SJSA1 (cell line): ENCODE results near the gene FRMD3. TPM values are rescaled to one million over a fixed set of nuclear protein-coding genes. Genes with fewer than 3 reads are reported as not detected.

Experiments
- DNase-seq, 2 experiments: peaks; one replicate each; pipeline ENCODE4 v3.0.0-alpha.2; 2015 to 2020; ENCODE audit warnings: low spot score in 2 of 2, low read depth in 1 of 2
- H3K27ac ChIP-seq: fragments of 250-450 bp; sonication (Bioruptor Pico); 2 replicates; pipeline ENCODE4 v1.5.1; 2020; ENCODE audit warnings: mild to moderate bottlenecking, moderate library complexity
- H3K27me3 ChIP-seq: fragments of 250-450 bp; sonication (Bioruptor Pico); replicated peaks from 2 replicates; pipeline ENCODE4 v1.5.1; 2020; ENCODE audit warnings: mild to moderate bottlenecking, moderate library complexity
- H3K36me3 ChIP-seq: fragments of 250-450 bp; sonication (Bioruptor Pico); 2 replicates; pipeline ENCODE4 v1.5.1; 2020; ENCODE audit warnings: mild to moderate bottlenecking
- H3K4me1 ChIP-seq: fragments of 250-450 bp; sonication (Bioruptor Pico); replicated peaks from 2 replicates; pipeline ENCODE4 v1.6.1; 2021; ENCODE audit warnings: mild to moderate bottlenecking
- H3K4me3 ChIP-seq: fragments of 250-450 bp; sonication (Bioruptor Pico); 2 replicates; pipeline ENCODE4 v1.5.1; 2020; ENCODE audit warnings: mild to moderate bottlenecking
- H3K9me3 ChIP-seq: fragments of 250-450 bp; sonication (Bioruptor Pico); replicated peaks from 2 replicates; pipeline ENCODE4 v1.5.1; 2020; ENCODE audit warnings: mild to moderate bottlenecking
- total RNA-seq: library from RNA; depleted of rRNA; stranded (reverse); fragments of >200 nt; shearing (Covaris generic); gene quantifications from 2 replicates; pipeline ENCODE4 v1.2.3, GENCODE V29; 2014

FRMD3 gene
- total RNA-seq, 1 experiment from 2014 or later: 15.5 TPM

DNA sequence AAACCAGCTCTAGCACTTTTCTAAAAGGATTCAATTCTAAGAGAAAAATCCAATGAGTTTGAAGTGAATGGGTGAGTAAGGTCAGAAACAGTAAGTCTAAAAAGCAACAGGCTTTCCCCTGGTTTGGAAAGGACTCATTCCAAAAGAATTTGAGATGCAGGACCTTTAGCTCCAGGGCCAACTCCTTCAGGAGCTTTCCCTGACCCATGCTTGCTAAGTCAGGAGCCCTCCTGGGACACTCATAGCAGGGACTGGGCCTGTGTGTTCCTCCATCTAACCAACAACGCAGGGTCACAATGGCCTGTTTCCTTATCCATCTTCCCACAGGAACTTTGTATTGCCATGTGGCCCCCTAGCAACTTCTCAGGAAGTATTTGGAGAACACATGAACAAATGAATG lies 198.8 kb downstream of the FRMD3 start:
- no peaks in the 10 kb centered on the region for H3K9me3 ChIP-seq
- DNase-seq: no peak
- no peak overlapping the region for H3K4me3 ChIP-seq
- H3K36me3 ChIP-seq: peaks cover 14% of the 10 kb centered on the region
- no peaks in the 10 kb centered on the region for H3K27me3 ChIP-seq
- H3K4me1 ChIP-seq: no peaks in the 10 kb centered on the region; the same call in none of the 2 replicates
- no peak overlapping the region for H3K27ac ChIP-seq

DNA sequence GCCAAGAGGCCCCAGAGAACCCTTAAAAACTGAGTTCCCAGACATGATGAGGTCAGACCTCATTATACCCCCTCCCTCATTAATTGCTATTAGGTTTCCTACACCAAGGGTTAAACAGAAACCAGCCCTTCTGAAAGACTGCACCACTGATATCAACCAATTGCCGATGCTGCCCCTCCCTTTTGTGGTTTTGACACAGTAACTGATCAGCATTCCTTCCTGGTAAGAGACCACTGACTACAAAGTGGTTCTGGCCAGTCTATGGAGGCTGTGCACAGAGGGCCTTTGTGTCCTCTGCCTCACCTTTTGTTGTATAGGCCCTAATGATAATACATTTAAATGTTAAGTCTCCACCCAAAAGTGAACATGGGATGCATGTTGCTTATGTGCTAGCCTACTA lies 201.5 kb downstream of the FRMD3 start:
- Histone ChIP-seq H3K27me3 (no peaks in the 10 kb centered on the region), H3K4me3 (no peak overlapping the region), H3K36me3 (peaks cover 15% of the 10 kb centered on the region), H3K9me3 (no peaks in the 10 kb centered on the region), H3K27ac (no peak overlapping the region), H3K4me1 (no peaks in the 10 kb centered on the region; the same call in none of the 2 replicates)
- DNase-seq: no peak

DNA sequence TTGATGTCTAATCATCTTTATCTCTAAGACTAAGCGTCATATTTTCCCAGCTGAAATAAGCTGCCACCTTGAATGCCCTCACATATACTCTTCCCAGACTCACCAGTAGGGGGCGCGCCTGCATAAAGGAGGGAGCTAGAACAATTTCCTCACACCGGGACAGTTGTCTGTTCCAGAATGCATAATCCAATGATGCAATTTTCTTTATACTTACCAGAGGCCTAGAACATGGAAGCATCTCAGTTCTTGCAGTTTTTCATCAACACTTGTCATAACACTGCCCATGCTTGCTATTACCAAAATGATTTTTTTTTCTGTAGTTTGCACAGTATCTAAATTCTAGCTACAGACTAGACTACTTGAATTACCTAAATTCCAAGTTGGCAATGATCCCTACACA lies 203.9 kb downstream of the FRMD3 start:
- no peak overlapping the region for H3K27ac ChIP-seq
- no peaks in the 10 kb centered on the region for H3K9me3 ChIP-seq
- no peaks in the 10 kb centered on the region; the same call in none of the 2 replicates for H3K4me1 ChIP-seq
- H3K27me3 ChIP-seq: no peaks in the 10 kb centered on the region
- peak; percentile 68 to 74 for DNase-seq
- no peak overlapping the region for H3K4me3 ChIP-seq
- peaks cover 10% of the 10 kb centered on the region for H3K36me3 ChIP-seq

DNA sequence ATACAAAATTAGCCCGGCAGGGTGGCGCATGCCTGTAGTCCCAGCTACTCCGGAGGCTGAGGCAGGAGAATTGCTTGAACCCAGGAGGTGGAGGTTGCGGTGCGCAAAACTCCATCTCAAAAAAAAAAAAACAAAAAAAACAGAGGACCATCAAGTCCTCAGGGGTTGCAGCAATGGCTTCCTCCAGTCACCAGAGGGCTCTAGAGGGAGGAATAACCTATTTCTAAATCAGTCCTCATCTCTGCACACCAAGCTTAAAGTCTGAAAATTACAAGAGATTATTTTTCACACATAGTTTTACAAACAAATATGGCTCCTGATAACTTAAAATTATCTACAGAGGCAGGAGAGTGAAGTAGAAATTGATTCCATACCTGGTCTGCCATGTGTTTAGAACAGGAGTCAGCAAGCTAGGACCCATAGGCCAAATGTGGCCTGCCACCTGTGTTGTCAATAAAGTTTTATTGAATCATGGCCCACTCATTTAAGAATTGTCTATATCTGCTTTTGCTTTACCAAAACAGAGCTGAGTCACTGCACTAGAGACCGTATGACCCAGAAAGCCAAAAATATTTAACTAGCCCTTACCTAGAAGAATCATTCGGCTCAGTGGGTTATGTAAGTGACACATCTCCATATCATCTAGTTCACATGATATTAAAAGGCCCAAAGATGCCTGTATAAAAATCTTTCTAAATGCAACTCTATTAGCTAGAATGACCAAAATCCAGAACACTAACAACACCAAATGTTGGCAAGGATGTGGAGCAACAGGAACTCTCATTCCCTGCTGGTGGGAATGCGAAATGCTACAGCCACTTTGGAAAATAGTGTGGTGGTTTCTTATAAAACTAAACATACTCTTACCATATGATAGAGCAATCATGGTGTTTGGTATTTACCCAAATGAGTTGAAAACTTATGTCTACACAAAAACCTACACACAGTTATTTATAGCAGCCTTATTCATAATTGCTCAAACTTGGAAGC lies 207.7 kb downstream of the FRMD3 start:
- no peak overlapping the region for H3K4me3 ChIP-seq
- H3K9me3 ChIP-seq: no peaks in the 10 kb centered on the region
- no peak overlapping the region for H3K27ac ChIP-seq
- H3K4me1 ChIP-seq: no peaks in the 10 kb centered on the region; the same call in 1 of the 2 replicates
- H3K27me3 ChIP-seq: no peaks in the 10 kb centered on the region
- no peak for DNase-seq
- peaks cover 10% of the 10 kb centered on the region for H3K36me3 ChIP-seq

DNA sequence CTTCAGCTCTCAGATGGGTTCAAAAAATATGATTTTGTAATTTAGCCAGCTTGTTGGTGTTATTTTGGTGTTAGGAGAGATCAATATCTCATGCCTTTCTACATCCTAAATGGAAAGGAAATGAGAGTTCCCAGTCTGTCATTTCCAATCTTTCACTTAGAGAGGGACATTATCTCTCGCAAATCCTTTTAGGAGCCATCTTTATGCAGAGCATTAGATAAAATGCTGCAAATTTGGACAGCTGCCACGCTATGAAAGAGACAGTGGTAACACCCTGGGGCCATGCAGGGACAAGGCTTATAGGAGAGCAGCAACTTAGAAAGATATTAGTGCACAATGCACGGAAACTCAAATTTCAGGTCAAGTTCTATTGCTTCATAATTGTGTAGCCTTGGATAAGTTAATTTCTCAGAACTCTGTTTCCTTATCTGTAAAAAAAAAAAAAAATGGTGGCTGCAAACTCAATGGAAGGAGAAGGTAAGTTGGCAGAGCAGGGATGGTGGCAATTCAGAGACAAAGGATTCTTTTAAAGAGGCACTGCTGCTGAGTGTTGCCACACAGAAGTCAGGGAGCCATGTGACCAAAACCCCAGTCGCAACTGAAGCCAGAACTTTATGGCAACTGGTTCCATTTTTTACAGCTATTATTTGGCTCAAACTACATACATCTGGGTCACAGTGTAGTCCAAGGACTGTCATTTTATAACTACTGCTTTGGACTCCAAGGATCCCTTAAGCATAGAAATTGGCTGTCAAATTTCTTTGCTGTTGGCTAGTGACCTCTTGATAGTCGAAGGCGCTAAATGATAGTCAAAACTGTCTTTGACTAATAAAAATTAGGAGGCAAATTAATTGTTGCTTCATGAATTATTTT lies 210.2 kb downstream of the FRMD3 start:
- no peak overlapping the region for H3K4me3 ChIP-seq
- no peak overlapping the region for H3K27ac ChIP-seq
- no peaks in the 10 kb centered on the region for H3K36me3 ChIP-seq
- no peaks in the 10 kb centered on the region for H3K9me3 ChIP-seq
- H3K27me3 ChIP-seq: no peaks in the 10 kb centered on the region
- no peaks in the 10 kb centered on the region for H3K4me1 ChIP-seq
- DNase-seq: no peak

DNA sequence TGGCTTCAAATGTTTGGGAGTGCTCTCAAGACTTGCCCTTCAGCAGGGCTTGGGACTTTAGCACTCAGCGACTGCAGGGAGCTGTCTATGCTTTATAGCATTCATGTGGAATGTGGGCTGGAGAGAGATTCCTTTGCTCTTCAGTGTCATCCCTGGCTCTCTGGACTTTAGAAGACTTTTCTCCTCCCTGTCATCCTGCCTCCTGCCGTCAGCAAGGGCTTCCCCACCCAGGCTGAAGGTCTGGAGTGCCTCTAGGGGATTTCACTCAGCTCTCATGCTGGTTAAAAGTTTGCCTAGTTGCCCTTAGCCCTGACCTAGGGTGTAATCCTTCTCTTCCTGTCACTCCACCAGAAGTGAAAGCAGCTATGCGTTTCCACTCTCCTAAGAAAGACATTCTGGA lies 210.9 kb downstream of the FRMD3 start:
- Histone ChIP-seq H3K27ac (no peak overlapping the region), H3K4me3 (no peak overlapping the region), H3K36me3 (no peaks in the 10 kb centered on the region), H3K9me3 (no peaks in the 10 kb centered on the region), H3K4me1 (no peaks in the 10 kb centered on the region), H3K27me3 (no peaks in the 10 kb centered on the region)
- peak in 1 of 2 experiments; percentile 24 for DNase-seq

DNA sequence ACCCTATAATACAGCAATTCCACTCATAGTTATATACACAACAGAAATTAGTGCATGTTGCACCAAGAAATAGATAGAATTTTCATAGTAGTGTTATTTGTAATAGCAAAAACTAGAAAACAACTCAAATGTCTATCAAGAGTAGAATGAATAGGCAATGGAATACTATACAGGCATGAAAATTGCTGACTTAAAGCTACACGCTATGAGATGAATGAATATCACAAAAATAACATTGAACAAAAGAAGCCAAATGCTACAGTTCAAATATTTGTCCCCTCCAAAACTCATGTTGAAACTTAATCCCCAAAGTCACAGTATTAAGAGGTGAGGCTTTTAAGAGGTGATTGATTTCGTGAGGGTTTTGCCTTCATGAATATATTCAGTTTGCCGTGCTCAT lies 215.1 kb downstream of the FRMD3 start:
- no peak overlapping the region for H3K27ac ChIP-seq
- H3K27me3 ChIP-seq: no peaks in the 10 kb centered on the region
- DNase-seq: no peak
- H3K4me3 ChIP-seq: no peak overlapping the region
- no peaks in the 10 kb centered on the region for H3K9me3 ChIP-seq
- no peaks in the 10 kb centered on the region for H3K4me1 ChIP-seq
- H3K36me3 ChIP-seq: no peaks in the 10 kb centered on the region

DNA sequence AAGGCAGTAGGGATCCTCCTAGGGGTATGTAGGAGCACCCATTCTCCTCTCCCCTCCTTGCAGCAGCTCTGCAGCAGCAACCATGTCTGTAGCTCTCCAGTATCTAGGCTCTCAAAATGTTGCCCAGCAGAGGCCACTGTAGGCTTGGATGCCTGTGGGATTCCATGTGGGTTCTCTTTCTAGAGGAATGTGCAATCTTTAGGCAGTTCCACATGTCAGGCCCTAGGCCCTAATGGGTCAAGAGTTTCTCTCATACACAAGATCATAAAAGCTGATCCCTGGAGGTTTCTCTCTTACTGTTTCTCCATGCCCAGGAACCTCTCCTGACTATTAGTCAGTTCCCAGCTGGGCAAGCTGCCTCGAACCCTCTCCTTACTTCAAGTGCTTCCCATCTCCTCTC lies 215.8 kb downstream of the FRMD3 start:
- H3K36me3 ChIP-seq: no peaks in the 10 kb centered on the region
- DNase-seq: no peak
- H3K9me3 ChIP-seq: no peaks in the 10 kb centered on the region
- no peak overlapping the region for H3K27ac ChIP-seq
- H3K27me3 ChIP-seq: no peaks in the 10 kb centered on the region
- H3K4me3 ChIP-seq: no peak overlapping the region
- no peaks in the 10 kb centered on the region for H3K4me1 ChIP-seq

DNA sequence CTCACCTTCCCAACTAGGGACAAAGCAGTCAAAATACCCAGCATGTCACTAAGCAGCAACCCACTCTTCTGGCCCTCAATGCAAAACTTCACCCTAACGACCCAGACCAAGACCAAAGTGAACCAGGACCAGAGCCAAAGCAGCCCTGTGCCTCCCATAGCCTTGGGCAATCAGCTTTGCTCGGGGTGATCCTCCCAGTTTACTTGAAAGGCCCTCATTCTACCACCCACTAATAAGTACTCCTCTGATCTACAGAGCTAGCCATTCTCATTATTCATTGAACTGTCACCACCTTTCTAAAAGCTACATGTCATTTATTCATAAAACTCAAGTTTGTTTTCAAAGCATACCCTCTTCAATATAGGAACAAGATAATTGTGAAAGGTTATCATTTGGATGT lies 221.0 kb downstream of the FRMD3 start:
- H3K27ac ChIP-seq: no peak overlapping the region
- H3K27me3 ChIP-seq: no peaks in the 10 kb centered on the region
- H3K36me3 ChIP-seq: no peaks in the 10 kb centered on the region
- no peak for DNase-seq
- no peak overlapping the region for H3K4me3 ChIP-seq
- no peaks in the 10 kb centered on the region for H3K4me1 ChIP-seq
- no peaks in the 10 kb centered on the region for H3K9me3 ChIP-seq

DNA sequence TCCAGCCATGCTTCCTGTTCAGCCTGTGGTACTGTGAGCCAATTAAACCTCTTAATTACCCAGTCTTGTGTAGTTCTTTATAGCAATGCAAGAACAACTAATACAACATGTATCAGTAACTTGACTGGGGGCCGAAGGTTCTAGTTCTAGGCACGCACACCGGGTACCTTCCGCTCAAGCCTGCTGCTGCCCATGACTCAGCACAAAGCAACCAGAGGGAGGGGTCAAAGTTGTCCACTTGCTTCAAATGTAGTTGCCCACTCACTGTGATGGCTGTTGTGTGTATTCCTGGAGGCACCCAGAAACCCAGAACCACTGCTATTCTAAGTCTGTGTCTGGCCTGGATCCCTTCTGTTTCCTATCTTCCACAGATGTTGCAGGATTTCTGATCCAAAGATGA lies 222.6 kb downstream of the FRMD3 start:
- Histone ChIP-seq H3K27me3 (no peaks in the 10 kb centered on the region), H3K27ac (no peak overlapping the region), H3K4me3 (no peak overlapping the region), H3K4me1 (no peaks in the 10 kb centered on the region), H3K36me3 (no peaks in the 10 kb centered on the region), H3K9me3 (no peaks in the 10 kb centered on the region)
- DNase-seq: no peak

DNA sequence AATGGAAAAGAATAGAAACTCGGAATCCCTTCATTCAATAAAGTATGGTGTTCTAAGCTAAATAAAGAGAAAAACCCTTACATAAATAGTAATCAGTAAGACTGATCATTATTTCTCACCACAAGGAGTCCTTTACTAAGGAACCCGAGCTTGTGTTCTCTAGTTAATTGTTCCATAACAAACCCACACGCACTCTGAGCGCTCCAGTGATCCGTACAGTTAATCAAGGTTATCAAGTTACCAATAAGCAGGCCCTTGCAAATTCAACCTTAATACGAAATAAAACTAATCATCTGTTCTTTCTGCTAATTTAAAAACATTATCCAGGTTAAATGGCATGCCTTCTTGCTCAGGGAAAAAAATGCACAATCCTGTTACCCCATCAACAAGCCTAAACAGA lies 224.4 kb downstream of the FRMD3 start:
- H3K27ac ChIP-seq: no peak overlapping the region
- no peak for DNase-seq
- peaks cover 7% of the 10 kb centered on the region; the same call in 1 of the 2 replicates for H3K36me3 ChIP-seq
- H3K9me3 ChIP-seq: no peaks in the 10 kb centered on the region
- H3K4me3 ChIP-seq: no peak overlapping the region
- H3K4me1 ChIP-seq: no peaks in the 10 kb centered on the region
- no peaks in the 10 kb centered on the region for H3K27me3 ChIP-seq

DNA sequence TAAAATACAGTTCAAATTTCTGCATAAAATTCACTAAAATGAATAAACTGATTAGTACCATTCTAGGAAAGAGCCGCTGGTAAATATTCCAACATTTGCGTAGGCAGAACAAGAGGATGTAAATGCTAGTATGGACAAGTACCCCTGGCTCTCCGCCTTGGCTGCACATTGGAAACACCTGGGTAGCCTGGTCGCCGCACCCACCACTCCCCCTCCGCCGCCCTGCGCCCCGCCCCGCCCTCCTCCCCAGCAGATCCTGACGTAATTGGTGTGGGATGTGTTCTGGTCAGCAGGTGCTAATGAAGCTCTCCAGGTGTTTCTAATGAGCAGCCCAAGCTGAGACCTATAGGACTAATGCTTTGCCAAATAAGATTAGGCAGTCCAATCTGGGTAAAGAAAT lies 225.7 kb downstream of the FRMD3 start:
- Histone ChIP-seq H3K4me1 (no peaks in the 10 kb centered on the region), H3K27me3 (no peaks in the 10 kb centered on the region), H3K4me3 (no peak overlapping the region), H3K36me3 (peaks cover 7% of the 10 kb centered on the region; the same call in 1 of the 2 replicates), H3K27ac (no peak overlapping the region), H3K9me3 (no peaks in the 10 kb centered on the region)
- no peak for DNase-seq

DNA sequence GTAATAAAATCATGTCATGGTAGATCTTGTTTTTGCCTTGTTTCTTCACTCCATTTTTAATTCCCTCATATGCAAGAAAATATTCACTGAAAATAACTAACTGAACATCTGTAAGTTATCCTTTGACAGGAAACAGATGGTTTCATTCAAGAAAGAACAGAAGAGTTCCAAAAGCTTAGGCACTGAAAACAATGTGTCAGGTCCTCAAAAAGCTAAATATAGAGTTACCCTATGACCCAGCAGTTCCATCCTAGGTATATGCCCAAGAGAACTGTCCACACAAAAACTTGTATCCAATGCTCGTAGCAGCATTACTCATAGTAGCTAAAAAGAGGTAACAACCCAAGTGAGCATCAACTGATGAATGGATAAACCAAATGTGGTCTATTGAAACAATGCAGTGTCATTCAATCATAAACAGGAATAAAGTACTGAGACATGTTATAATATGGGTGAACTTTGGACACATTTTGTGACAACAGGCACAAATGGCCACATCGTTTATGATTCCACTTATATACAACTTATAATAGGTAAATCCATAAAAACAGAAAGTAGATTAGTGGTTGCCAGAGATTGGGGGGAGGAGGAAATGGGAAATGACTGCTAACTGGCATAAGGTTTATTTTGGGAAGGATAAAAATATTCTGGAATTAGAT lies 231.0 kb downstream of the FRMD3 start:
- Histone ChIP-seq H3K4me1 (no peaks in the 10 kb centered on the region), H3K27me3 (no peaks in the 10 kb centered on the region), H3K36me3 (peaks cover 7% of the 10 kb centered on the region; the same call in 1 of the 2 replicates), H3K27ac (no peak overlapping the region), H3K4me3 (no peak overlapping the region), H3K9me3 (no peaks in the 10 kb centered on the region)
- no peak for DNase-seq
